ENCODE data around the gene FHOD1.
A peak's percentile ranks its signal among the peaks of the same experiment; 100 is the strongest.

FHOD1 gene

GRCh38 chr16:67247192-67248072, at the start of gene FHOD1:
Gene FHOD1 (minus strand): TSS chr16:67247481. CDS start chr16:67247410, 71 bp downstream.
- peak; percentile 98 for DNase-seq

GRCh38 chr16:67296420-67296819, 49.1 kb upstream of the FHOD1 start:
- no peak for DNase-seq

GRCh38 chr16:67294938-67295361, 47.7 kb upstream of the FHOD1 start:
- DNase-seq, result no peak

GRCh38 chr16:67294171-67294757, 47.0 kb upstream of the FHOD1 start:
- DNase-seq, result no peak

GRCh38 chr16:67291461-67291860, 44.2 kb upstream of the FHOD1 start:
- no peak for DNase-seq

GRCh38 chr16:67287960-67288359, 40.7 kb upstream of the FHOD1 start:
- no peak for DNase-seq

GRCh38 chr16:67286441-67287235, 39.4 kb upstream of the FHOD1 start:
- DNase-seq, result no peak

- DNase-seq, result no peak
Measured at GRCh38 chr16:67284699-67285646, 37.7 kb upstream of the FHOD1 start.

GRCh38 chr16:67283826-67284555, 36.7 kb upstream of the FHOD1 start:
- DNase-seq, result no peak

- DNase-seq, result peak; percentile 35
Measured at GRCh38 chr16:67283039-67283825, 36.0 kb upstream of the FHOD1 start.

GRCh38 chr16:67282447-67282805, 35.1 kb upstream of the FHOD1 start:
- DNase-seq, result no peak

- DNase-seq, result no peak
Measured at GRCh38 chr16:67281536-67282446, 34.5 kb upstream of the FHOD1 start.

- no peak for DNase-seq
Measured at GRCh38 chr16:67280090-67281015, 33.1 kb upstream of the FHOD1 start.

- peak; percentile 79 for DNase-seq
Measured at GRCh38 chr16:67279296-67280089, 32.2 kb upstream of the FHOD1 start, which contains the start of gene PLEKHG4. Gene PLEKHG4 (plus strand): TSS chr16:67279532. CDS start chr16:67280045, 513 bp downstream.

GRCh38 chr16:67278773-67279295, 31.6 kb upstream of the FHOD1 start:
- no peak for DNase-seq

- no peak for DNase-seq
Measured at GRCh38 chr16:67277999-67278772, 30.9 kb upstream of the FHOD1 start.
